DMS53 treated with DMSO at 0.1 percent for 48 hours (cell line): ENCODE data around the gene S100A2.
A peak's percentile ranks its signal among the peaks of the same experiment; 100 is the strongest.
"Not testable (repeated sequence)": the region's sequence is repeated elsewhere in the genome, so short reads cannot be mapped to it uniquely, and the experiment has no call there.

ENCODE experiments used
- DNase-seq: peaks from one replicate; lab custom pipeline; 2025; ENCODE audit not compliant: unreplicated experiment; lab: John Stamatoyannopoulos, UW

Gene S100A2

GRCh38 chr1:153566414-153567371 is 1.0 kb upstream of the S100A2 start:
- DNase-seq = peak; percentile 95

- no peak for DNase-seq
Observed at GRCh38 chr1:153563991-153564390, 1.7 kb downstream of the S100A2 start.

DNA sequence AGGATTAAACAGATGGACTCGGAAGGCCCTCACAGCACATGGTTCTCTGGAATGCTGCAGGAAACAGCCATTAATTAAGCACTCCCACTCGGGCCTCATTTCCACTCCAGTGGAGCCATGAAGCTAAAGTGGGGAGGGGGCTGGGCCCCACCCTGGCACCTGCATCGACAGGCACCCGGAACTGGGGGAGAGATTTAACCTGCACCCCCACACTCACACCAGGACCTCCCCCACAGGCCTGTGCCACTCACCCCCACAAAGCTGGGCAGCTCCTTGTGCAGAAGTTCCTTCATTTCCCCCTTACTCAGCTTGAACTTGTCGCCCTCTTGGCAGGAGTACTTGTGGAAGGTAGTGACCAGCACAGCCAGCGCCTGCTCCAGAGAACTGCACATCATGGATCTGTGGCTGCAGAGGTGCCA is 2.2 kb downstream of the S100A2 start:
- no peak for DNase-seq

DNA sequence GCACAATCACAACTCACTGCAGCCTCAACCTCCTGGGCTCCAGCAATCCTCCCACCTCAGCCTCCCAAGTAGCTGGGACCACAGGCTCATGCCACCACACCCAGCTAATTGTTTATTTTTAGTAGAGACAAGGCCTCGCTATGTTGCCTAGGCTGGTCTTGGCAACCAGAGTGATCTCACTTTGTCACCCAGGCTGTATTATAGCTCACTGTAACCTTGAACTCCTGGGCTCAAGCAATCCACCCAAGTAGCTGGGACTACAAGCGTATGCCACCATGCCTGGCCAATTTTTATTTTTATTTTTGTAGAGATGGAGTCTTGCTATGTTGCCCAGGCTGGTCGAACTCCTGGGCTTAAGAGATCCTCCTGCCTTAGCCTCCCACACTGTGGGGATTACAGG is 3.6 kb downstream of the S100A2 start:
- not testable (repeated sequence) for DNase-seq

DNA sequence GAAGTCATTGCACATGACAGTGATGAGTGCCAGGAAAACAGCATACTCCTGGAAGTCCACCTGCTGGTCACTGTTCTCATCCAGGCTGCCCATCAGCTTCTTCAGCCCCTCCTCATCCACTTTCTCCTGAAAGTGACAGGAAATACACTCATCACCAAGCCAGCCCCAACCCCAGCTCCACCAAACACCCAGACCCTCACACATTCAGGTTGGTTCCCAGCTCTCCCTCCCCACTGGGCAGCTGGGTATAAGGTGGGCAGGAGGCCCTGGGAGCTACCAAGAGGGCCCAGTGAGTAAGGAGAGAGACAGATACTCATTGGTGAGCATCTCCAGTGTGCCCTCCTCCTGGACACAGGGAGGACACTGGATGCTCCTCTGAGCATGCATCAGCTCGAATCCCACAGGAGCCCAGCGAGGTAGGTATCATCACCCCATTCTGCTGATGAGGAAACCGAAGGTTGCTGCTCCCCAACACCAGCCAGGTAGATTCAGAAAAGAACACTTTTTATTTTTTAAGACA is 4.1 kb downstream of the S100A2 start:
- no peak for DNase-seq

DNA sequence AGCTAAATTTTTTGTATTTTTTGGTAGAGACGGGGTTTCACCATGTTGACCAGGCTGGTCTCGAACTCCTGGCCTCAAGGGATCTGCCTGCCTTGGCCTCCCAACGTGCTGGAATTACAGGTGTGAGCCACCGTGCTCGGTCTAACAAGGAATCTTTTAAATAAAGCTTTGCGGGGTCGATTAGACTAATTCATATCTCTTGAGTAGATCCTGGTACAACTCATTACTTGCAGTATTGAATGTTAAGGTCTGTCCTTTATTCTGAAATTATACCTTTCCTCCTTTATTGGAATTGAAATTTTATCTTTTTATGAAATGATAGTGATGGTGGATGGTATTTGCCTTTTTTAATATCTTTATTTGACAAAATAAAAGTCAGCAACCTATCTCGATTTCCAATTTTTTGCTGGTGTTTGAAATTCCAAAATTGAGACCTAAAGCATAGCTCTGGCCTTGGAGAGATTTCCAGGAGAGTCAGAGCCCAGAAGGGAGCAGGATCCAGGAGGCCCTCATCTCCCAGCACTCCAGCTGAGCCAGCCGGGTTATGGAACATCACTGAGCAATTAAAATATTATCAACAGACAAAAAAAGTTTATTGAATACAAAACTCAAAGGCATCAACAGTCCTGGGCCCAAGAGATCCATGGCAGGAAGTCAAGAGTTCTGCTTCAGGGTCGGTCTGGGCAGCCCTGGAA is 4.7 kb downstream of the S100A2 start:
- no peak for DNase-seq

GRCh38 chr1:153560241-153560640 is 5.4 kb downstream of the S100A2 start:
- DNase-seq = no peak

DNA sequence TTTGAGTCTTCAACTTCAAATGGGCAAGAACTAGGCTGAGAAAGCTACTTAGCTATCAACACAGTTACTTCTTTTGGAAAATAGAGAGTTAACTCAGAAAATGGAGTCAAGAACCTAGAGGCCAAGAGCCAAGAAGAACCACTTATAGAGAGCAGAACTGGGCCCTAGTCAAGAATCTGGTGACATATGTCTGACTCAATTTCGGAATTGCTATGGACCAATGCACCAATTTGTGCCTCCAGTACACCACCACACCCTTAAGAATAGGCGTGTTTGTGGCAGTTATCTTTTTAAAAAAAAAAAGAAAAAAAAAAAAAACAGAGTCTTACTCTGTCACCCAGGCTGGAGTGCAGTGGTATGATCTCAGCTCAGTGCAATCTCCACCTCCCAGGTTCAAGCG is 7.8 kb downstream of the S100A2 start:
- no peak for DNase-seq

GRCh38 chr1:153556348-153556747 is 9.3 kb downstream of the S100A2 start:
- DNase-seq = no peak

- no peak for DNase-seq
Observed at GRCh38 chr1:153553830-153554541, 11.7 kb downstream of the S100A2 start.

GRCh38 chr1:153553096-153553495 is 12.5 kb downstream of the S100A2 start:
- DNase-seq = no peak

- no peak for DNase-seq
Observed at GRCh38 chr1:153552335-153552734, 13.3 kb downstream of the S100A2 start.

DNA sequence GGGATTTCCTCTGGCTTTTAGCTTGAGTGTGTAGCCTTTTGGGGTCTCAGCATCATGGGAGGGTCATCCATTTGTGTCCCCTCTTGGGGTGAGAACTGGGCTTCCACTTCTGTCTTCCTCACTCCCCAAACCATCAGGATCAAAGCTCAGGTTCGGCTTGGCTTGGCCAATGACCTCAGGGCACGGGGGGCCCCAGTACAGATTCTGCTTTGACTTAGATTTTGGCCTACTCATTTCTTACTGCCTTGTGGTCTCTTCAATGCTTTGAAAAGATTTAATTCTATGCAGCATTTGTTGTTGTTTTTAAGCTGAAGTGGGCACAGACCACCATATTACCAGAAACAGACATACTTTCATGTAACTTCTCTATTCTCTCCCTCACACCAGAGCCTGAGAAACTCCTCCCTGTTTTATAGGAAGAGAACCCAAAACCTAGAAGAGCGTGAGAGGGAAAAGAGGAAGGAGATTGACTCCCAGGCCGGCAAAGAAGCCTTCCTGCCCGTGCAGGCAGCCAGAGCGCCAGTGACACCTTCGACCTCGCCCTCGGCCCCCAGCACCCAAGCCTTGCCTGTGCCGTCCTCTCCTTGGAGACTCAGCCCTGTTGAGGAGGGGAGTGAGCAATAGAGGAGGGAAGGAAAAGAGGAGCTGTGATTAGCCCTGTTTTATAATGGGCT is 14.7 kb downstream of the S100A2 start:
- no peak for DNase-seq

- no peak for DNase-seq
Observed at GRCh38 chr1:153550398-153550758, 15.3 kb downstream of the S100A2 start.

DNA sequence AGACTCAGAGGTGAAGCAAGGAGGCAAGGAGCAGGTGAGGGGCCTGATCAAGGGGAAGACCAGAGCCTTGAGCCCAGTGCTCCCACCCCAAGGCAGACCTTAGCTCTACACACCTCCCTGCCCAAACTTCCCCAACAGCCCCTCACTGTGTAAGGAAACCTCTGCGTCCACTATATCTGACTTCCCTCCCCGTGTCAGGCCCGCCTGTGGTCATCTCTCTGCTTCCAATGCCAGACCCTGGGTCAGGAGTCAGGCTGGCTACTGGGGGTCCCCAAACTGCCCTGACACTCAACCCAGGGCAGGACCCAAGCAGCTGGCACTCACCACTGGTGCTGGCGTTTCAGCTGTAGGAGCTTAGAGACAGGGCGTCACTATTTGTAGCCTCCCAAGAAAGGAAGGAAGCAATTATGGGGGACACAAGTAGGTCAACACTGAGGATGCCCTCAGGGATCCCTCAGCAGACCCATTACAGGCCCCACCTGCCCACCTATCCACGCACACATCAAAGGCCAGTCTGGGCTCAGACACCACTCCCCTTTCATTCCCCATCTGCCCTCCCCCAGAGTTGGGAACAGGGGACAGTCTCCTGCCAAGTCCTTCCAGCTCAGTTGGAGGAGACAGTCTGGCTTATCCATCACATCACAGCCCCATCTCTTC is 15.8 kb downstream of the S100A2 start:
- no peak for DNase-seq

DNA sequence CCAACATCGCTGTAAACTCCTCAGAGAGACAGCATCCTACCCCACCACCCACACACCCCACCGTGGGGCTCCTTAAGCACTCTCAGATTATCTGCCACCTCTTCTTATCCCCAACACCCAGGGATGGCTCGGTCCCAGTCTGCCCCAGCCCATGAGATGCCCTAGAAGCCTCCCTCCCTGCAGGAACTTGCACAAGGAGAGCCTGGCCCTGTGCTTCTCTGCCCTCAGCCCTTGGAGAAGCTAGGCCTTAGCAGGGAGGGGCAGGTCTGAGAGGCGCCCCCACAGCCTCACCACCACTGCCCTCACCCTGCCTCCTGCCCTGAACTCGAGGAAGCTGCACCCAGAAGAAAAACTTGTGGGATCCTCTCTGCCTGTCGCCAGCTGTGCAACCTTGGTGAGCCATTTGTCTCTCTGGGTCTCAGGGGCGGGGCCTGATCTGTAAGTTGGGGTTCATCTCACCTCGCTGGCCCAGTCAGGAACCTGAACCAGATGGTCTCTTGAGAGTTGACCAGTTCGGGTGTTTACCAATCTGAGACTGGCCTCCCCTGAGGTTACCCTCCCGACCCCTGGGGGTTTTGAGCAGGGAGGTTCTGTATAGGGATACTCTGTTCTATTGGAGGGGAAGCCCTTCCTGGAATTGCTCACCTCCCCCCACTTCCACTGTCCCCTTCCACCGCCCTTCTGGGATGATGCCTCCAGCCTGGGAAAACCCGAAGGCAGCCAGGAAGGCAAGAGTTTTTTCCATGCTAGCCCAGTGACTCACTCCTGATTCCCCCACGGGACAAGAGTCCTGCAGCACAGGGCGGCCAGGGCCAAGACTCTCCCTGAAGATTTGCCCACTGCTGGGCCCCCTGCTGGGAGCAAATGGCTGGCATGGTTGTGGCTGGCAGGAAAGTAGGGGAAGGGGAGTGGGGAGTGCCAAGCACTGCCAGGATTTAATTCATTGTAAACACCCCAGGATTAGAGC is 16.6 kb downstream of the S100A2 start, which contains the start of gene S100A3:
Gene S100A3, minus strand, starts transcription at position 537 of the 967 bp plus-strand sequence. CDS start 773 bp downstream, outside the sequence.
- DNase-seq = no peak

- DNase-seq = no peak
Observed at GRCh38 chr1:153547560-153548551, 17.8 kb downstream of the S100A2 start.
